HepG2 (cell line): ENCODE results near the gene DENND10. TPM values are rescaled to one million over a fixed set of nuclear protein-coding genes. Genes with fewer than 3 reads are reported as not detected.
A peak's percentile ranks its signal among the peaks of the same experiment; 100 is the strongest.

Source experiments
- DNMT3B ChIP-seq: conservative IDR thresholded peaks from 2 replicates; pipeline ENCODE4 v1.6.1; 2016; ENCODE audit warnings: missing biosample characterization, control low read depth
- HIC2 ChIP-seq: sonication (generic); formaldehyde crosslinking; IDR thresholded peaks from 2 replicates; pipeline ENCODE4 v1.9.0; 2022; ENCODE audit warnings: low read depth, missing genetic modification reagents
- KMT2B ChIP-seq: IDR thresholded peaks from 2 replicates; pipeline ENCODE4 v1.6.1; 2016; ENCODE audit warnings: missing genetic modification reagents, missing compliant biosample characterization
- MAF1 ChIP-seq: sonication (generic); formaldehyde crosslinking; IDR thresholded peaks from 2 replicates; pipeline ENCODE4 v1.5.0; 2020; ENCODE audit warnings: missing genetic modification reagents, borderline replicate concordance
- TCF7L2 ChIP-seq: IDR thresholded peaks from 2 replicates; pipeline ENCODE4 v1.6.1; 2011; ENCODE audit warnings: mild to moderate bottlenecking, low read depth, low read length, moderate library complexity
- ZBED4 ChIP-seq: sonication (generic); formaldehyde crosslinking; IDR thresholded peaks from 2 replicates; pipeline ENCODE4 v1.4.0; 2020; ENCODE audit warnings: missing genetic modification reagents, borderline replicate concordance
- ZBTB14 ChIP-seq: sonication (generic); formaldehyde crosslinking; IDR thresholded peaks from 2 replicates; pipeline ENCODE4 v1.4.0; 2020; ENCODE audit warnings: missing genetic modification reagents
- ZFP36L1 ChIP-seq: sonication (generic); formaldehyde crosslinking; IDR thresholded peaks from 2 replicates; pipeline ENCODE4 v1.8.0; 2022; ENCODE audit warnings: mild to moderate bottlenecking, missing genetic modification reagents, moderate library complexity
- ZHX2 ChIP-seq, 2 experiments: sonication (generic) in 1 of 2; formaldehyde crosslinking in 1 of 2; IDR thresholded peaks; 2 replicates each; pipeline versions ENCODE4 v1.6.1 to v1.9.0; 2014 to 2022; ENCODE audit warnings: antibody characterized with exemption in 1 of 2, borderline replicate concordance in 1 of 2, inconsistent platforms in 1 of 2, low read depth in 1 of 2, missing genetic modification reagents in 1 of 2
- ZNF576 ChIP-seq: sonication (generic); formaldehyde crosslinking; IDR thresholded peaks from 2 replicates; pipeline ENCODE4 v1.4.0; 2020; ENCODE audit warnings: mild to moderate bottlenecking, missing genetic modification reagents
- ZNF784 ChIP-seq: sonication (generic); formaldehyde crosslinking; IDR thresholded peaks from 2 replicates; pipeline ENCODE4 v1.5.1; 2020; ENCODE audit warnings: missing genetic modification reagents, mild to moderate bottlenecking, borderline replicate concordance
- ZNF792 ChIP-seq: IDR thresholded peaks from 2 replicates; pipeline ENCODE4 v1.6.1; 2016
- ZSCAN31 ChIP-seq: sonication (generic); formaldehyde crosslinking; IDR thresholded peaks from 2 replicates; pipeline ENCODE4 v1.5.0; 2020; ENCODE audit warnings: low read depth, mild to moderate bottlenecking, missing genetic modification reagents
- polyA plus RNA-seq, 8 experiments: library from polyadenylated mRNA; depleted of rRNA in 3 of 8; stranded (reverse) in 7 of 8; unstranded in 1 of 8; fragments of >200 nt; fragmentation: Illumina TruSeq in 4 of 8; extraction: Trizol in 4 of 8; gene quantifications; 2 replicates each; pipeline versions ENCODE4 v1.2.1 to v1.2.3, GENCODE V29; 2011 to 2016; ENCODE audit warnings: low read depth in 4 of 8, missing spikeins in 1 of 8, mixed read lengths in 1 of 8; ENCODE audit not compliant: insufficient read depth in 1 of 8
- total RNA-seq, 5 experiments: library from RNA; depleted of rRNA; stranded (reverse); fragments of >200 nt; fragmentation: Illumina TruSeq; extraction: Trizol; gene quantifications; 2 replicates each; pipeline ENCODE4 v1.2.3, GENCODE V29; 2016; ENCODE audit warnings: low read depth in 1 of 5

The DENND10 gene
- total and polyA plus RNA-seq, 2 of the 13 experiments (the other 11 are each of a cell fraction or from before 2014, with no cell fraction given), result 43.7 to 78.8 TPM

GRCh38 chr10:119178372-119179119, 74.6 kb downstream of the DENND10 start, which contains the start of gene PRDX3 (continued):
- TF ChIP-seq DNMT3B (CRISPR knock-in tag), result no peak
- TF ChIP-seq KMT2B (CRISPR knock-in tag), result peak; percentile 69; the same call in 1 of the 2 replicates
- TF ChIP-seq ZNF576 (CRISPR knock-in tag), result no peak
- TF ChIP-seq HIC2 (CRISPR knock-in tag), result peak; percentile 72; the same call in 1 of the 2 replicates
- TF ChIP-seq ZBED4, result no peak; the same call in 1 of the 2 replicates
- peak; percentile 69 for TF ChIP-seq ZSCAN31 (CRISPR knock-in tag)
- no peak for TF ChIP-seq ZFP36L1
- no peak for TF ChIP-seq MAF1 (CRISPR knock-in tag)
- TF ChIP-seq TCF7L2, result no peak
- no peak for TF ChIP-seq ZHX2 (IDR thresholded peaks at IDR 0.05; ENCODE audit: low read depth)
- no peak for TF ChIP-seq ZHX2 (CRISPR knock-in tag; IDR thresholded peaks at IDR 0.05; ENCODE audit: borderline replicate concordance)
- TF ChIP-seq ZBTB14 (CRISPR knock-in tag), result peak; percentile 39; the same call in 1 of the 2 replicates
- TF ChIP-seq ZNF792, result peak; percentile 63; the same call in 1 of the 2 replicates
- TF ChIP-seq ZNF784 (CRISPR knock-in tag), result 0 out of 2 replicates have a peak, but pooled peaks have one; percentile 30
